Prostate gland (tissue), 2 donors: ENCODE data around the gene MAP4.

ENCODE experiments used
- CTCF ChIP-seq, 4 experiments: fragments of 200-600 bp in 2 of 4; fragments of 450-650 bp in 2 of 4; sonication (generic) in 2 of 4; IDR thresholded peaks; 1 replicate in 3 of 4; 2 replicates in 1 of 4; pipeline ENCODE4 v1.5.1; 2016 to 2019; ENCODE audit warnings: antibody characterized with exemption in 4 of 4, mild to moderate bottlenecking in 2 of 4, moderate library complexity in 2 of 4
- POLR2AphosphoS5 ChIP-seq: sonication (generic); formaldehyde crosslinking; IDR thresholded peaks from one replicate; pipeline ENCODE4 v1.6.1; 2017; ENCODE audit warnings: antibody characterized with exemption

DNA sequence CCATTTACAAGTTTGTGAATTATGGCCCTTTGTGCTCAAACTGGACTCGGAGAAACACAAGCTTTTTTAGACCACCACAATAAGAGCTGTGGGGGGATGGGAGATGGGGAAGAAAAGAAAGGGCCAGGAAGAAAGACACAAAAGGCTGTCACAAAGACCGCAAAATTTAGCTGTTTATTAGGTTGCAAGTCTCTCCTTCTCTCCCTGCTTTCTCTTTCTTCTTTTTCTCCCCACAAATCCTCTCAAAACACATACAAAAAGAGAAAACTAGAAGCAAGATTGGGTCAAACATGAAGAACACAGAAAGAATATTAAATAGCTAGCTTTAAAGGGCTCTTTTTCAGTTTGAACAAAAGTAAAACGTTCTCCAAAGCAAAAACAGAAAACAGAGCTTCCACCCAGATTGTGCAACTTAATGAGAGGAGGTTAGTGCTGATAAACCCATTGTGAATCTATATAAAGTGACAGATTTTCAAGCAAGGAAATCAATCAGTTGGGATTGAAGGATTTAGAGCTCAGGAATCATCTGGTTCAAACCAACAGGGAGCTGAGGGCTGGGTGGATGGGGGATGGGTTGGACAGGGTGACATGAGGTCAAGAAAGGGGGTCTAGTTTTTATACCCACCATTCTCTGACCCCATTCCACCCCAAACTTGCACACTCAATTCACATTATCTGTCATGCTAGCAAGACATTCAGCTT is 125.9 kb downstream of the MAP4 start:
- TF ChIP-seq CTCF (IDR thresholded peaks at IDR 0.05) (no peak), POLR2AphosphoS5 (no peak)
